H1 (cell line): ENCODE measurements around the gene PEX6. TPM values are rescaled to one million over a fixed set of nuclear protein-coding genes. Genes with fewer than 3 reads are reported as not detected.

ENCODE experiments used
- CTCF ChIA-PET: fragments of 300-600 bp; sonication (Branson Sonifier 250); formaldehyde crosslinking; loops from one replicate; lab custom pipeline; 2021; ENCODE audit not compliant: partially characterized antibody; lab: Charles Lee
- POLR2A ChIA-PET: fragments of 300-600 bp; sonication (Branson Sonifier 250); formaldehyde crosslinking; loops from one replicate; lab custom pipeline; 2021; ENCODE audit warnings: inconsistent platforms; ENCODE audit not compliant: partially characterized antibody; lab: Charles Lee
- DNase-seq, 2 experiments: peaks; one replicate each; pipeline versions ENCODE4 v3.0.0 to v3.0.0-alpha.2; 2010 to 2022; ENCODE audit warnings: low spot score in 2 of 2, low read depth in 1 of 2, mixed read lengths in 1 of 2
- FAIRE-seq: peaks from 2 replicates; lab custom pipeline; 2011; peaks lifted over from hg19 to GRCh38; lab: Jason Lieb, UNC
- H2AFZ ChIP-seq: 2 replicates; pipeline ENCODE4 v1.8.1; 2012; ENCODE audit warnings: low read length, inconsistent platforms
- H2AK5ac ChIP-seq: 2 replicates; pipeline ENCODE4 v1.6.1; 2013; ENCODE audit warnings: low read depth, low read length
- H2BK120ac ChIP-seq: replicated peaks from 2 replicates; pipeline ENCODE3; 2013; ENCODE audit warnings: low read depth, low read length, inconsistent platforms
- H2BK12ac ChIP-seq: 2 replicates; pipeline ENCODE4 v1.6.1; 2013; ENCODE audit warnings: low read depth, low read length
- H2BK15ac ChIP-seq: 2 replicates; pipeline ENCODE4 v1.6.1; 2013; ENCODE audit warnings: low read length
- H2BK20ac ChIP-seq: 2 replicates; pipeline ENCODE4 v1.6.1; 2013; ENCODE audit warnings: low read length
- H2BK5ac ChIP-seq: 2 replicates; pipeline ENCODE4 v1.6.1; 2013; ENCODE audit warnings: low read depth, low read length
- H3K14ac ChIP-seq: 2 replicates; pipeline ENCODE4 v1.6.1; 2013; ENCODE audit warnings: inconsistent platforms; ENCODE audit not compliant: insufficient read length
- H3K18ac ChIP-seq: 2 replicates; pipeline ENCODE4 v1.6.1; 2013; ENCODE audit warnings: low read length; ENCODE audit errors: extremely low read depth
- H3K23ac ChIP-seq: 2 replicates; pipeline ENCODE4 v1.6.1; 2013; ENCODE audit warnings: inconsistent platforms; ENCODE audit not compliant: insufficient read length
- H3K23me2 ChIP-seq: 2 replicates; pipeline ENCODE4 v1.6.1; 2013; ENCODE audit warnings: low read depth, low read length
- H3K27ac ChIP-seq: 2 replicates; pipeline ENCODE4 v1.6.1; 2011; ENCODE audit warnings: low read depth, low read length, inconsistent platforms
- H3K27me3 ChIP-seq, 4 experiments: replicated peaks in 1 of 4; 1 replicate in 1 of 4; 2 replicates in 3 of 4; pipeline versions ENCODE4 v1.6.1 to v1.8.1; 2011 to 2013; ENCODE audit warnings: low read length in 3 of 4, mild to moderate bottlenecking in 3 of 4, inconsistent platforms in 2 of 4, mixed read lengths in 2 of 4, moderate library complexity in 1 of 4; ENCODE audit not compliant: control insufficient read depth in 3 of 4, insufficient read depth in 3 of 4; ENCODE audit errors: extremely low read depth in 1 of 4
- H3K36me3 ChIP-seq, 4 experiments: 2 replicates each; pipeline versions ENCODE4 v1.6.1 to v1.8.1; 2011 to 2013; ENCODE audit warnings: mild to moderate bottlenecking in 4 of 4, low read length in 3 of 4, moderate library complexity in 2 of 4, control low read depth in 1 of 4, inconsistent platforms in 1 of 4; ENCODE audit not compliant: insufficient read depth in 4 of 4, control insufficient read depth in 2 of 4
- H3K4ac ChIP-seq: replicated peaks from 2 replicates; pipeline ENCODE3; 2013; ENCODE audit warnings: low read length, low read depth, mixed read lengths, inconsistent platforms; ENCODE audit not compliant: insufficient read length
- H3K4me1 ChIP-seq, 4 experiments: replicated peaks in 1 of 4; 1 replicate in 1 of 4; 2 replicates in 3 of 4; pipeline versions ENCODE4 v1.6.1 to v1.8.1; 2011 to 2013; ENCODE audit warnings: low read length in 3 of 4, inconsistent platforms in 2 of 4, mixed read lengths in 1 of 4; ENCODE audit not compliant: insufficient read depth in 4 of 4, control insufficient read depth in 3 of 4
- H3K4me2 ChIP-seq, 2 experiments: 2 replicates each; pipeline versions ENCODE4 v1.6.1 to v1.8.1; 2011 to 2013; ENCODE audit warnings: low read depth in 2 of 2, low read length in 2 of 2, control low read depth in 1 of 2, inconsistent platforms in 1 of 2, mild to moderate bottlenecking in 1 of 2; ENCODE audit not compliant: insufficient read depth in 1 of 2
- H3K4me3 ChIP-seq, 4 experiments: fragments of 200-600, 300-600 bp in 1 of 4; sonication (generic), shearing (Covaris generic), sonication (Bioruptor Twin) in 1 of 4; 2 replicates each; pipeline versions ENCODE4 v1.5.1 to v1.8.1; 2011 to 2016; ENCODE audit warnings: low read length in 4 of 4, low read depth in 3 of 4, control low read depth in 2 of 4, inconsistent platforms in 2 of 4, mild to moderate bottlenecking in 2 of 4, mixed read lengths in 1 of 4, moderate library complexity in 1 of 4; ENCODE audit not compliant: insufficient read depth in 2 of 4; ENCODE audit errors: extremely low read depth in 1 of 4
- H3K56ac ChIP-seq: replicated peaks from 2 replicates; pipeline ENCODE3; 2013; ENCODE audit warnings: low read depth, mild to moderate bottlenecking, mixed read lengths, low read length, inconsistent platforms; ENCODE audit not compliant: insufficient read length
- H3K79me1 ChIP-seq: 2 replicates; pipeline ENCODE4 v1.6.1; 2013; ENCODE audit warnings: low read depth, low read length, control low read depth
- H3K79me2 ChIP-seq, 2 experiments: 2 replicates each; pipeline versions ENCODE4 v1.6.1 to v1.8.1; 2012 to 2013; ENCODE audit warnings: low read length in 2 of 2, mild to moderate bottlenecking in 2 of 2, inconsistent platforms in 1 of 2; ENCODE audit not compliant: insufficient read depth in 2 of 2, control insufficient read depth in 1 of 2
- H3K9ac ChIP-seq, 4 experiments: replicated peaks in 1 of 4; 1 replicate in 1 of 4; 2 replicates in 3 of 4; pipeline versions ENCODE4 v1.6.1 to v1.8.1; 2011 to 2013; ENCODE audit warnings: low read depth in 3 of 4, low read length in 3 of 4, control low read depth in 2 of 4, mild to moderate bottlenecking in 2 of 4, moderate library complexity in 2 of 4, inconsistent platforms in 1 of 4; ENCODE audit errors: extremely low read depth in 1 of 4
- H3K9me3 ChIP-seq, 2 experiments: 2 replicates each; pipeline versions ENCODE4 v1.6.1 to v1.8.1; 2012 to 2013; ENCODE audit warnings: mild to moderate bottlenecking in 2 of 2, moderate library complexity in 2 of 2, control low read depth in 1 of 2, inconsistent platforms in 1 of 2, low read depth in 1 of 2, low read length in 1 of 2, mixed read lengths in 1 of 2; ENCODE audit not compliant: insufficient read depth in 2 of 2
- H4K20me1 ChIP-seq, 2 experiments: replicated peaks in 1 of 2; 2 replicates each; pipeline versions ENCODE3 to v1.8.1; 2011 to 2013; ENCODE audit warnings: inconsistent platforms in 2 of 2, low read length in 2 of 2, mild to moderate bottlenecking in 1 of 2; ENCODE audit not compliant: insufficient read depth in 2 of 2, control insufficient read depth in 1 of 2
- H4K5ac ChIP-seq: 2 replicates; pipeline ENCODE4 v1.6.1; 2013; ENCODE audit warnings: low read length, low read depth, mixed read lengths, inconsistent platforms; ENCODE audit not compliant: insufficient read length
- H4K8ac ChIP-seq: 2 replicates; pipeline ENCODE4 v1.8.0; 2013; ENCODE audit warnings: mild to moderate bottlenecking, moderate library complexity, low read length, inconsistent platforms; ENCODE audit not compliant: insufficient read depth; ENCODE audit errors: extremely low read depth
- H4K91ac ChIP-seq: replicated peaks from 2 replicates; pipeline ENCODE3; 2013; ENCODE audit warnings: low read length, mixed read lengths, inconsistent platforms; ENCODE audit not compliant: insufficient read length
- E2F6 ChIP-seq: IDR thresholded peaks from 2 replicates; pipeline ENCODE4 v1.6.1; 2012; ENCODE audit warnings: inconsistent platforms
- EGR1 ChIP-seq: IDR thresholded peaks from 2 replicates; pipeline ENCODE4 v1.6.1; 2011; ENCODE audit warnings: low read depth, low read length, borderline replicate concordance
- PHF8 ChIP-seq: fragments of 200-600 bp; sonication (generic); conservative IDR thresholded peaks from 2 replicates; pipeline ENCODE4 v1.7.1; 2012; ENCODE audit warnings: low read depth, mild to moderate bottlenecking, inconsistent platforms, low read length, moderate library complexity
- POLR2A ChIP-seq, 2 experiments: IDR thresholded peaks; 1 replicate in 1 of 2; 2 replicates in 1 of 2; pipeline ENCODE4 v1.6.1; 2011; ENCODE audit warnings: low read depth in 2 of 2, low read length in 2 of 2, mild to moderate bottlenecking in 2 of 2; ENCODE audit errors: control extremely low read depth in 1 of 2
- POLR2AphosphoS5 ChIP-seq: IDR thresholded peaks from 2 replicates; pipeline ENCODE4 v1.6.1; 2011; ENCODE audit warnings: low read depth, low read length
- SIRT6 ChIP-seq: IDR thresholded peaks from one replicate; pipeline ENCODE4 v1.7.1; 2012; ENCODE audit warnings: low read length, inconsistent platforms
- TBP ChIP-seq: IDR thresholded peaks from 2 replicates; pipeline ENCODE4 v1.6.1; 2011; ENCODE audit warnings: low read depth, low read length, improper control_type of control experiment
- WGBS, 2 experiments: shearing (Covaris generic) in 1 of 2; methylation state at CpG; one replicate each; pipeline versions ENCODE4 v1.1.6 to v1.1.7; 2013 to 2015; ENCODE audit warnings: low lambda C conversion rate in 2 of 2, mixed read lengths in 2 of 2, inconsistent platforms in 1 of 2, low coverage in 1 of 2, missing lambda C conversion rate in 1 of 2; ENCODE audit not compliant: insufficient replicate concordance in 2 of 2, insufficient coverage in 1 of 2, insufficient read length in 1 of 2; ENCODE audit errors: extremely low coverage in 1 of 2, missing lambda C conversion rate in 1 of 2; 5-methylcytosine and 5-hydroxymethylcytosine counted together
- polyA plus RNA-seq, 7 experiments: library from polyadenylated mRNA; depleted of rRNA in 3 of 7; stranded (reverse) in 5 of 7; unstranded in 2 of 7; fragments of >200 nt in 5 of 7; fragments of 200-250 nt in 2 of 7; gene quantifications; 1 replicate in 5 of 7; 2 replicates in 1 of 7; 4 replicates in 1 of 7; pipeline versions ENCODE4 v1.2.1 to v1.2.3, GENCODE V29; 2011 to 2013; ENCODE audit warnings: missing spikeins in 2 of 7, mixed read lengths in 2 of 7
- total RNA-seq: library from RNA; stranded (reverse); fragmentation: NEBNext Ultra II Directional; extraction: Animal tissue kit (Norgen Biotek cat#: 25700); gene quantifications from 2 replicates; pipeline ENCODE4 v1.2.1, GENCODE V29; 2021
- TF ChIP-seq, protein P1 (sequence below), 3 experiments: IDR thresholded peaks; 1 replicate in 2 of 3; 2 replicates in 1 of 3; pipeline versions ENCODE4 v1.5.1 to v1.6.1; 2011; ENCODE audit warnings: low read length in 3 of 3, mild to moderate bottlenecking in 3 of 3, inconsistent platforms in 2 of 3, low read depth in 1 of 3, moderate library complexity in 1 of 3; ENCODE audit not compliant: insufficient read depth in 1 of 3; ENCODE audit errors: control extremely low read depth in 1 of 3

The PEX6 gene
- total and polyA plus RNA-seq, 2 of the 8 experiments (the other 6 are each of a cell fraction or from before 2014, with no cell fraction given): 6.4 to 12.5 TPM

GRCh38 chr6:42962096-42962495 is 16.9 kb downstream of the PEX6 start:
- Histone ChIP-seq H3K56ac (no peak overlapping the region), H4K8ac (no peak overlapping the region), H2BK15ac (0 out of 2 replicates have a peak overlapping the region, but pooled peaks have one; percentile 40), H2BK12ac (no peak overlapping the region)
- CTCF ChIA-PET: interaction anchor here (0.8 to 4.3 kb wide), 6 partner anchors 9 to 61 kb away, joined by 3 to 30 read pairs (median 4); partner anchors contain the start of genes CNPY3 and PEX6
- TF ChIP-seq PHF8: no peak
- TF ChIP-seq SIRT6: no peak
- TF ChIP-seq POLR2AphosphoS5: no peak
- TF ChIP-seq TBP: no peak
- no peak for TF ChIP-seq E2F6
- TF ChIP-seq POLR2A (IDR thresholded peaks at IDR 0.05; ENCODE audit: control extremely low read depth in 1 of 2, low read depth in 2 of 2, low read length in 2 of 2): no peak
- no peak for TF ChIP-seq EGR1
- TF ChIP-seq, protein P1, sequence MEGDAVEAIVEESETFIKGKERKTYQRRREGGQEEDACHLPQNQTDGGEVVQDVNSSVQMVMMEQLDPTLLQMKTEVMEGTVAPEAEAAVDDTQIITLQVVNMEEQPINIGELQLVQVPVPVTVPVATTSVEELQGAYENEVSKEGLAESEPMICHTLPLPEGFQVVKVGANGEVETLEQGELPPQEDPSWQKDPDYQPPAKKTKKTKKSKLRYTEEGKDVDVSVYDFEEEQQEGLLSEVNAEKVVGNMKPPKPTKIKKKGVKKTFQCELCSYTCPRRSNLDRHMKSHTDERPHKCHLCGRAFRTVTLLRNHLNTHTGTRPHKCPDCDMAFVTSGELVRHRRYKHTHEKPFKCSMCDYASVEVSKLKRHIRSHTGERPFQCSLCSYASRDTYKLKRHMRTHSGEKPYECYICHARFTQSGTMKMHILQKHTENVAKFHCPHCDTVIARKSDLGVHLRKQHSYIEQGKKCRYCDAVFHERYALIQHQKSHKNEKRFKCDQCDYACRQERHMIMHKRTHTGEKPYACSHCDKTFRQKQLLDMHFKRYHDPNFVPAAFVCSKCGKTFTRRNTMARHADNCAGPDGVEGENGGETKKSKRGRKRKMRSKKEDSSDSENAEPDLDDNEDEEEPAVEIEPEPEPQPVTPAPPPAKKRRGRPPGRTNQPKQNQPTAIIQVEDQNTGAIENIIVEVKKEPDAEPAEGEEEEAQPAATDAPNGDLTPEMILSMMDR (IDR thresholded peaks at IDR 0.05; ENCODE audit: control extremely low read depth in 1 of 3, insufficient read depth in 1 of 3, low read depth in 1 of 3, low read length in 3 of 3): no peak
- TF ChIP-seq, all 59 proteins: peak for 0
- no peak overlapping the region for H3K23ac ChIP-seq
- no peak overlapping the region for H3K4ac ChIP-seq
- peaks cover 0 to 2% (median 0%) of the 10 kb centered on the region in 4 experiments; a peak in 1 of 8 replicates for H3K36me3 ChIP-seq
- no peak overlapping the region for H2BK20ac ChIP-seq
- H3K9me3 ChIP-seq: no peaks in the 10 kb centered on the region
- no peak overlapping the region for H4K91ac ChIP-seq
- peaks cover 0 to 13% (median 10%) of the 10 kb centered on the region in 4 experiments; a peak in 5 of 7 replicates for H3K27me3 ChIP-seq
- no peak overlapping the region for H2BK120ac ChIP-seq
- H2BK5ac ChIP-seq: no peak overlapping the region
- H3K23me2 ChIP-seq: peaks cover 10% of the 10 kb centered on the region
- H3K79me2 ChIP-seq: no peaks in the 10 kb centered on the region
- DNase-seq: no peak
- peaks cover 0 to 10% (median 6%) of the 10 kb centered on the region in 4 experiments; a peak in 5 of 7 replicates for H3K4me1 ChIP-seq
- no peak overlapping the region for H3K14ac ChIP-seq
- no peak overlapping the region for H4K5ac ChIP-seq
- POLR2A ChIA-PET: interaction anchor here (1.7 to 5.3 kb wide), 4 partner anchors 12 to 92 kb away, joined by 4 to 21 read pairs (median 6); partner anchors contain the start of gene CUL7
- H2AFZ ChIP-seq: no peak overlapping the region
- no peak overlapping the region for H3K18ac ChIP-seq
- H3K4me3 ChIP-seq: no peak overlapping the region
- WGBS, 2 experiments: 92% methylated on average over 12 of the region's 12 CpGs; no CpG with 5 or more reads in 1 of the 2 experiments
- H2AK5ac ChIP-seq: no peak overlapping the region
- no peak overlapping the region for H3K4me2 ChIP-seq
- H3K27ac ChIP-seq: no peak overlapping the region
- no peaks in the 10 kb centered on the region; the same call in 1 of the 2 replicates for H3K79me1 ChIP-seq
- no peak overlapping the region for H3K9ac ChIP-seq
- H4K20me1 ChIP-seq: peaks cover 0 to 2% of the 10 kb centered on the region in 2 experiments
- no peak for FAIRE-seq
